GM18867 (cell line): ENCODE data around the gene COA1.
"Not testable (repeated sequence)": the region's sequence is repeated elsewhere in the genome, so short reads cannot be mapped to it uniquely, and the experiment has no call there.

Experiments
- ATAC-seq: cut with Tn5 transposase; IDR thresholded peaks from one replicate; pipeline ENCODE4 v1.9.1; 2021; ENCODE audit warnings: mild to moderate bottlenecking, moderate library complexity; ENCODE audit not compliant: unreplicated experiment

Gene COA1

GRCh38 chr7:43609097-43609496 lies 120.2 kb downstream of the COA1 start:
- ATAC-seq = no peak

DNA sequence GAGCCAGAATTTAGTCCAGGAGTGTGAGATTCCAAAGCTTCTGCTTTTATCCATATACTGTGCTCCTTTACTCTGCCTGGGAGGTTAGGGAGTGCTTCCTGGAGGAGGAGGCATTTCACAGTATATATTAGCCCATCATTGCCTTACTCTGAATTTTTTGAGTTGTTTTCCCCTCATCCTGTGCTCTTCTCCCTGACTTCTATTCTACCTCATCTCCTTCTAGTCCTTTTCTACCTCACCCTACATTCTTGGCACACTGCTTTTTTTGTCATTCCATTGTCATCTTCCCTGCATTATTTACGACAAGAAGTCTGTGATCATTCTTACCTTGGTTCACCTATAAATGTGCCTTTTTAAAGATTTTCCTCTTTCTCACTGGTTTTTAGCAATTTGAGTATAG lies 125.1 kb downstream of the COA1 start:
- ATAC-seq = no peak

- no peak for ATAC-seq
Measured at GRCh38 chr7:43602256-43602655, 127.1 kb downstream of the COA1 start.

DNA sequence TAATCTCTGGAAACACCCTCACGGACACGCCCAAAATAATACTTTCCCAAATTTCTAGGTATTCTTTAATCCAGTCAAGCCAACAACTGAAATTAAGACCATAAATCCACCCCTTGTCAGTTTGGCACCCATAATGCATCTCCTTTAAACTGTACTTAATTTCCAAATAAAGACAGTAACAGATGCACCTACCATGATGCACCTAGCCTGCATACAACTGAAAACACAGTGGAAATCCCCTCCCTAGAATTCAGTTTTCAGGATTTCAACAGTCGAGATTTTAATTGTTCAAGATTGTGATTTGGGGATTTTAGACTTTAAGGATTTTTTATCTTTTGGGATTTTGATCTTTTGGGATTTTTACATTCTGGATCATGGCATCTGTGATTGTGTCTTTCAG lies 129.3 kb downstream of the COA1 start:
- no peak for ATAC-seq

DNA sequence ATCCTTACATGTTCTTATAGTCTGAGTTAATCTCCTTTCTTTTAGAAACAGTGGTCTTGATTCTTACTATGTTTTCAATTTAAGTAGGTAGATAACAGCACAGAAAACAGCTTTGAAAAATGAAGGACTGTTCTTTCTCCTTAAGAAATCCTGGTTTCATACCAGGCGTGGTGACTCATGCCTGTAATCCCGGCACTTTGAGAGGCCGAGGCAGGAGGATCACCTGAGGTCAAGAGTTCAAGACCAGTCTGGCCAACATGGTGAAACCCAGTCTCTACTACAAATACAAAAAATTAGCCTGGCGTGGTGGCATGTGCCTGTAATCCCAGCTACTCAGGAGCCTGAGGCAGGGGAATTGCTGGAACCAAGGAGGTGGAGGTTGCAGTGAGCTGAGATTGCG lies 132.9 kb downstream of the COA1 start:
- not testable (repeated sequence) for ATAC-seq

GRCh38 chr7:43594020-43594419 lies 135.3 kb downstream of the COA1 start:
- ATAC-seq = no peak

GRCh38 chr7:43593010-43593409 lies 136.3 kb downstream of the COA1 start:
- ATAC-seq = no peak

DNA sequence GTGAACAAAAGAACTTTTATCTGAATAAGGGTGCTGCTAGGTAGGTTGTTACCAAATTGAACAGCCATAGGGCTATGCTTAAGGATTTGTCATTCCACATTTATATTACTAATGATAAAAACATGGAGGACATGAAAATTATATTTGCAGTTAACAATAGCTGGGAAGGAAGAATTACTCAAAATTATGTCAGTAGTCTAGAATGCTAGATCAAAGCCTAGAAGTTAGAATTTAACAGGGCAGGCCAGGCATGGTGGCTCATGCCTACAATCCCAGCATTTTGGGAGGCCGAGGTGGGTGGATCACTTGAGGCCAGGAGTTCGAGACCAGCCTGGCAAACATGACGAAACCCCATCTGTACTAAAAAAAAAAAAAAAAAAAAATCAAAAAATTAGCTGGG lies 137.0 kb downstream of the COA1 start:
- no peak for ATAC-seq

GRCh38 chr7:43591558-43592180 lies 137.7 kb downstream of the COA1 start:
- ATAC-seq = peak; percentile 23

DNA sequence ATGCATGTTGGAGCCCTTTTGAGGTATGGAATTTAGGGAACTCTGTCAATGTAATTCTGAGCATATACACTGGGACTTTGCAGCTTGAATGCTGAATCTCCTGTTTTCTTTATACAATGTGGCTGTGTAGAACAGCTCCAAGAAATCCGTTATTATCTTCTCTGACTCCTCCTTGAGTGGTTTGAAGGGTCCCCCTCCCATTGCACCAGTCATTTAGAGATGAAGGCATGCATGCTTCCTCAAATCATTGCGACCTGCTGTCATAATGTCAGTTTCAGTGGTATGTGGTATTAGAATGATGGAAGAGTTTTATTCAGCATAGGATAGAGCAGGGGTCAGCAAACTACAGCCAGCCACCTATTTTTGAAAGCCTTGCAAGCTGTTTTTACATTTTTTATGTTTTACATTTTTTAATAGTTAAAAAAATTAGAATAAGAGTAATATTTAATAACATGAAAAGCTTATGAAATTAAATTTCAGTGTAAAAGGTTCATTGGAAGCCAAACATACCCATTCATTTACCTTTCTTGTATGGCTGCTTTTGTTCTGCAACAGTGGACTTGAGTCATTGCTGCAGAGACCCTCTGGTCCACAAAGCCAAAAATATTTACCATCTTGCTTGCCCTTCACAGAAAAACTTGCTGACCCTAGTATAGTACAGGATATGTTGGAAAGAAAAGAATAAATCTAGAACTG lies 138.3 kb downstream of the COA1 start:
- ATAC-seq = peak; percentile 70

GRCh38 chr7:43589728-43590127 lies 139.6 kb downstream of the COA1 start:
- ATAC-seq = no peak
